AG09309 (cell line): ENCODE results near the gene NHS.

Source experiments
- DNase-seq: peaks from one replicate; pipeline ENCODE4 v3.0.0-alpha.2; 2010; ENCODE audit warnings: low read depth
- H3K4me3 ChIP-seq: 2 replicates; pipeline ENCODE4 v1.5.1; 2011; ENCODE audit warnings: mild to moderate bottlenecking, low read depth, low read length, moderate library complexity; ENCODE audit not compliant: control insufficient read depth
- CTCF ChIP-seq: IDR thresholded peaks from 2 replicates; pipeline ENCODE4 v1.5.1; 2011; ENCODE audit warnings: mild to moderate bottlenecking, low read depth, low read length, inconsistent platforms; ENCODE audit not compliant: insufficient read depth, control insufficient read depth; ENCODE audit errors: missing control alignments

The NHS gene

GRCh38 chrX:17669891-17670290 lies 294.9 kb downstream of the NHS start:
- TF ChIP-seq CTCF = no peak
- no peak overlapping the region for H3K4me3 ChIP-seq
- no peak for DNase-seq

DNA sequence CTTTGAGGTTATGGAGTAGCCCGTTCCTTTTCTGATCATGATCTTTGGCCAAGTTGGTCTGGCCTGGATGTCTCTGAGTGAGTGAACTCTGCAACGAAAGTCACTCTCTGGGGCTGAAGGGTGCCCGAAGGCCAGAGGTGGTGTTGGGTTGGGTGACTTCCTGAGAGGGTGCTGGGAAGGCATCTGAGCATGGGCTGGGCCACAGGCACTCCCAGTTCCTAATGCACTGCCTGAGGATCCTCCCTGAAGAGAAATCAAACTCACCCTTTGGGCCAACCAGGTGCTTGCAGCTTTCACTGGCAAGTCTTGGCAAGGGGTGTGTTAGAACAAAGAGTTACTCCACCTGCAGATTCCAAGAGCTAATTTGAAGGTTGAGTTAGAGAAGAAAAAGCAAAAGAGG lies 295.9 kb downstream of the NHS start:
- no peak for DNase-seq
- no peak for TF ChIP-seq CTCF
- no peak overlapping the region for H3K4me3 ChIP-seq

DNA sequence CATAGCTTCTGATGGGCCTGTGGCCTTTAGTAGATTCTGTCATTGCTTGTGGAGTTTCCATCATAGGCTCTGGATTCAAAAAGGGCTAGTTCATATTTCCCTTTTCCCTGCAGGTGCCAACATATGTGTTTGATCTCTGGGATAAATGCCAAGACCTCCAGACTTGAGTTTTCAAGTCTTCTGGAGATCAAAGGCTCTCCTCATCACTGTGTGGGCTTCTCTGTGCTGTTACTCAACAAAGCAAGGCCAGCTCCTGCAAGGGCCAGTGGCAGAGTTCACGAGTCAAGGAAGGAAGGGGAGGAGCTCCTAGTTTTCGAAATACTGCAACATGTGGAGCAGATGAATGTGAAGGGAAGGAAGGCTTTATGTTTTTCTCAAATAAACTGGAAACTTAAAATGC lies 299.6 kb downstream of the NHS start:
- DNase-seq = no peak
- no peak for TF ChIP-seq CTCF
- no peak overlapping the region for H3K4me3 ChIP-seq

DNA sequence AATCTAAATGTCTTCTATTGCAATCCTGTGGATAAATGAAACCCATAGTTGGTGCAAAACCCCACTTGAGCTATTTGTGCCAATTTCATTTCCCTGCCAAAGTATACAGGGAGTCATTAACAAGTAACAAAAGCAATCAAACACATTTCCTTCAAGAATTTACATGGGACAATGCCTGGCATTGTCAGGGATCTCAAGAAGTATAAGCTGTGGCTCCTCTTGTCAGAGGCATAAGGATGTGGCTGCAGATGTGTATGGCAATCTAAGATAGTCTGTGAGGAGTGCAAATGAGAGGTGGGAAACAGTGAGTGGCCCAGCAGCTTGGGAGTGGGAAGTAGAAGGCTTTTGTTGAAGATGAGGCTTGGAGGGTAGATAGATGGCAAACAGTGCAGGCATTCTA lies 304.3 kb downstream of the NHS start:
- no peak overlapping the region for H3K4me3 ChIP-seq
- no peak for TF ChIP-seq CTCF

DNA sequence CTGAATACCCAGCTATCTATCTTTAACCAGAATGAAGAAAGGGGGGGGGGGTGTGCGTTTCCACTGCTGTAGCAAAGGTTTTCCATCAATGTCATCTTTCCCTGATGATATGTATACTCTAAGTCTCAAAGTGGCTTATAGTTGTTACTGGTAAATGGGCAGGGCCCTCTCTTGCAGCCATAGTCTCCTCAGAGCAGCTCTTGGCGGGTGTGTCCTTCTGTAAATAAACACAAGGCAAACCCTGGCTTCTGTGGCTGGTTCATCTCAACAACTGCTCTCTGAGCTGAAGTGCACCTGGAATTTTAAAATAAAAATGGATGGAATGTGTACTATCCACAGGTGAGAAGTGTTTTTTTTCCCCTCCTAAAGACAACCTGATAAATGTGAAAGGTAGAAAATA lies 304.8 kb downstream of the NHS start:
- DNase-seq = no peak
- no peak for TF ChIP-seq CTCF
- no peak overlapping the region for H3K4me3 ChIP-seq

More for the DNA sequence above, 304.3 kb downstream of the NHS start:
- no peak for DNase-seq

DNA sequence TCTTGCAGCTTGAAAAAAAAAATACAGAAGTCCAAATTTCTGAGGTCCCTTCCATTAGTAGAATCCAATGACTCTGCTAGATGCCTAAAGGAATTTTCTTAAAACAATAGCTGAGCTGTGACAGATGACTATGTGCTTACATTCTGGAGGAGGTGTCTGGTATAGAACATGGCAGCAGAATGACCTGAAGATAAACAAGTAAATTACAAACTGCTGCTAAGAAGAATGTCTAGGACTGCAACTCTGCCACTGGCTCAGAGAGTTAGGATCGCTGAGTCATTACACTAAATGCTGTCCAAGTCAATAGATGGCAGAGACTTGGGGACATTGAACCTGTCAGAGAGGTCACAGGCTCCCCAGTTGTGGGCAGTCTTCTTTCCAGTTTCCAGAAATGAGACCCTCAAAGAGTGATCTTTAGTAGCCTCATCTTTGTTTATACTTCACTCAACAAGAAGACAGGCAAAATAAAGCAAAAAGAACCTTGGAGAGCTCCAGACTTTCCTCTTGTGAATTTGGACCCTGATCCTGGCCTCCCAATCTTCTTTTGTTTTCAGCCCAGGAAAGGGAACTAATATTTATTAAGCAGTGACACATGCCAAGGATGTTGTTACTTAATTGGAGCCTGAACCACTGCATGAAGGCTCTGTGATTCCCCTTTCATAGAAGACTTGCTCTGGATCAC lies 305.9 kb downstream of the NHS start:
- no peak for TF ChIP-seq CTCF
- H3K4me3 ChIP-seq = no peak overlapping the region
- DNase-seq = no peak
